ENCODE results near the gene RDH11.

GRCh38 chr14:67652189-67652588 lies 43.4 kb downstream of the RDH11 start:
- TF ChIP-seq CTCF (IDR thresholded peaks at IDR 0.05) = no peak
- TF ChIP-seq POLR2A (IDR thresholded peaks at IDR 0.05) = no peak

All from stomach (tissue), 4 donors.